GM18505 (cell line): ENCODE results near the gene SLAMF9.

Source experiments
- ATAC-seq: cut with Tn5 transposase; IDR thresholded peaks from one replicate; pipeline ENCODE4 v1.9.1; 2021; ENCODE audit not compliant: unreplicated experiment
- POLR2A ChIP-seq: IDR thresholded peaks from 4 replicates; pipeline ENCODE4 v1.6.1; 2011; ENCODE audit warnings: borderline replicate concordance; ENCODE audit not compliant: insufficient read depth, insufficient read length; ENCODE audit errors: extremely low read depth

The SLAMF9 gene

GRCh38 chr1:159985473-159985872 is 31.4 kb upstream of the SLAMF9 start:
- no peak for ATAC-seq
- no peak for TF ChIP-seq POLR2A

- no peak for ATAC-seq
- no peak for TF ChIP-seq POLR2A
Observed at GRCh38 chr1:159983681-159984080, 29.6 kb upstream of the SLAMF9 start.

GRCh38 chr1:159982280-159982679 is 28.2 kb upstream of the SLAMF9 start:
- no peak for TF ChIP-seq POLR2A
- ATAC-seq: no peak

GRCh38 chr1:159981351-159982055 is 27.5 kb upstream of the SLAMF9 start:
- no peak for TF ChIP-seq POLR2A
- no peak for ATAC-seq

- TF ChIP-seq POLR2A: no peak
- no peak for ATAC-seq
Observed at GRCh38 chr1:159980786-159981185, 26.7 kb upstream of the SLAMF9 start.

GRCh38 chr1:159980076-159980475 is 26.0 kb upstream of the SLAMF9 start:
- no peak for TF ChIP-seq POLR2A
- ATAC-seq: no peak

GRCh38 chr1:159979257-159979656 is 25.2 kb upstream of the SLAMF9 start:
- ATAC-seq: no peak
- TF ChIP-seq POLR2A: no peak

- TF ChIP-seq POLR2A: no peak
- ATAC-seq: no peak
Observed at GRCh38 chr1:159978107-159978398, 24.0 kb upstream of the SLAMF9 start.

- TF ChIP-seq POLR2A: no peak
- no peak for ATAC-seq
Observed at GRCh38 chr1:159977364-159978106, 23.5 kb upstream of the SLAMF9 start.

GRCh38 chr1:159974350-159974965 is 20.4 kb upstream of the SLAMF9 start:
- no peak for ATAC-seq
- TF ChIP-seq POLR2A: no peak

GRCh38 chr1:159973350-159973940 is 19.4 kb upstream of the SLAMF9 start:
- no peak for ATAC-seq
- no peak for TF ChIP-seq POLR2A

GRCh38 chr1:159972443-159973205 is 18.6 kb upstream of the SLAMF9 start:
- no peak for ATAC-seq
- TF ChIP-seq POLR2A: no peak

GRCh38 chr1:159970932-159971342 is 16.9 kb upstream of the SLAMF9 start:
- ATAC-seq: no peak
- no peak for TF ChIP-seq POLR2A
